HG03045 (cell line): ENCODE data around the gene PDE6A.

Source experiments
- ATAC-seq: cut with Tn5 transposase; IDR thresholded peaks from one replicate; pipeline ENCODE4 v1.9.1; 2021; ENCODE audit warnings: mild to moderate bottlenecking, moderate library complexity; ENCODE audit not compliant: unreplicated experiment

Gene PDE6A

GRCh38 chr5:149841851-149842793 is 102.5 kb downstream of the PDE6A start:
- ATAC-seq = no peak

- no peak for ATAC-seq
Observed at GRCh38 chr5:149840226-149840825, 104.3 kb downstream of the PDE6A start.

GRCh38 chr5:149839761-149840160 is 104.8 kb downstream of the PDE6A start:
- ATAC-seq = no peak

DNA sequence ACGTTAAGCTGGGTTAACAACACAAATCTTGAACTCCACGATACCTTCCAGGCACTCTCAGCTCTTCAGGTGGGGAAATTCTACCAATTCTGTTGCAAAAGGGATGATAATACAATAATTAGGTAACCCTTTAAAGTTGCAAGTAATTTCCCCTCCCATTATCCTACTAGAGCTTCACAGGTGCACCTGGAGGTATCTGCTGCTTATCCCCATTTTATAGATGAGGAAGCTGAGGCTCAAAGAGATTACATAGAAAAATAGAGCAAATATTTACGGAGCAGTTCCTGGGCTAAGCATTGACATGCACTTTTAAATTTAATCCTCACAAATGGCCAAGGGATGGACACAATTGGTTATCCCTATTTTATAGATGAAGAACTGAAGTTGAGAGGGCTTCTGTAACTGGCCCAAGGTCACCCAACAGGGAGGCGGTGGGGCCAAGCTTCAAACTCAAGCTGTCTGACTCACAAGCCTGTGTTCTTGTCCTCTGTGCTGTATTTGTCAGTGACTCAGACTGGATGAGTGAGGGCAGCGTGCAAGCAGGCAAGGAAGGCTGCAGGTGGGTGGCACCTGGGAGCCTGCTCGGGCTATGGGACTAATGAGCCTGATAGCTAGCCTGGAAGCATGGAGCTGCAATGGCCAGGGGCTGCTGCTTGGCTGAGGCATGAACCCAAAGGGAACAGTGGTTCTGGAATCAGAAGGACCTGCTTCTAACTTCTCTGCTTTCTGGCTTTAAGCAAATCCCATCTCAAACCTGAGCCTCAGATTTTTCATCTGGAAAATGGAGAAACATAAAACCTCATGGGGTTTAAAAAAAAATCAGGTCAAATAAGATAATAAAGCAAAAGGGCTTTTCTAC is 105.5 kb downstream of the PDE6A start:
- ATAC-seq = no peak

DNA sequence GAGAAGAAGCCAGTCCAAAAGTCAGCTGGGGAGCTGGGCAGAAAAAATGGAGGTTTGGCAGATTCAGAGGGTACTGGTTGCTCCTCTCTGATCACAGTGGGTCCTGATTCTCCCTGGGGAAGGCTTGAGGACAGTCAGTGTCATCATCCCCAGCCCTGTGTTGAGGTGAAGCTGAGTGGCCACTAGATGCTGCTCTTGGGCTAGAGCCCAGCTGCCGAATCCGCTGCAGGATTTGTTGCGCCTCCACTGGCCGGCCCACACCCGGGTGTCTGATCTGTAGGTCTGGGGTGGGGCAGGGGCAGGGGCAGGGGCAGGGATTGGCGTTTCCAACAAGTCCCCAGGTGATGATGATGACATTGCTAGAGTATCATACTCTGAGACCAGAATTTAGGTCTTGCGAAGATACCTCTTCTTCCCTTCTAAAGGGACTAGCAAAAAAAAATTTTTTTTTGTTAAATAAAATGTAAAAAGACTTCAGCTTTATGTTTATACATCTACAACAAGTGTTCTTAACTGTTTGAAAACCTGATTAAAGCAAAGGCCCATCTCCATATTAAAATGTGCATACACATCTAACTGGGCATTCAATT is 106.8 kb downstream of the PDE6A start:
- ATAC-seq = no peak

GRCh38 chr5:149836451-149837139 is 108.0 kb downstream of the PDE6A start:
- no peak for ATAC-seq

GRCh38 chr5:149834246-149834855 is 110.2 kb downstream of the PDE6A start:
- ATAC-seq = peak; percentile 41

- no peak for ATAC-seq
Observed at GRCh38 chr5:149833116-149833827, 111.3 kb downstream of the PDE6A start.

- no peak for ATAC-seq
Observed at GRCh38 chr5:149832636-149833035, 112.0 kb downstream of the PDE6A start.

DNA sequence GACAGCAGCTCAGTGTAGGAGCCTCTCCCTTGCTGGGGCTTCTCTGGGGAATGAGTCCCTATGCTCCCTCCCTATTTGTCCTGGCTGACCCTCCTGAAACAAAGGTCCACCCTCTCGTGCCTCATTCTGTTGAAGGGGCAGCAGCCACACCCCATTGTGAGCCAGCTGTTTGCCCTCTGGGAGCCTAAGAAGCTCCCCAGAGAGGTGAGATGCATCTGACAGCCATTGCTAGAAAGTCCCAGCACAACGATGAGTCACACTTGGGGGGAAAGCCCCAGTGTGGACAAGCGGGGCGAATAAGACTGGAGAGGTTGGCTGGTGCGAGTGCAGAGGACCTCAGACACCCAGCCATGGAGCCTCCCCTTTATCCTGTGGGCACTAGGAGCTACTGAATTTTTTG is 113.1 kb downstream of the PDE6A start:
- peak; percentile 71 for ATAC-seq

- no peak for ATAC-seq
Observed at GRCh38 chr5:149830579-149830978, 114.0 kb downstream of the PDE6A start.

DNA sequence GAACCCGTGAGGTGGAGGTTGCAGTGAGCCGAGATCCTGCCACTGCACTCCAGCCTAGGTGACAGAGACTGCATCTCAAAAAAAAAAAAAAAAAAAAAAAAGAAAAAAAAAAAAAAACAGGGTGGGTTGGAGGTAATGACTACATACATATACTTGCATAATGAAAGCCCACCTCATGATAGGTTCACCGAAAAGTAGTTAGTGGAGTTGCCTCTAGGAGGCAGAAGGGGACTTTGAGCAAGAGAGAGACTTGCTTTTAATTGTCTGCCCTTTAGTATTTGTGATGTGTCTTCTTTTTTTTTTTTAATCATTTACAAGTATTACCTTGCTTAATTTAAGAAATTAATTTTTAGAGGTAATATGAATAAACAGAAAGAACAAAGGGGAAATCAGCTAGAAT is 114.6 kb downstream of the PDE6A start:
- ATAC-seq = no peak

DNA sequence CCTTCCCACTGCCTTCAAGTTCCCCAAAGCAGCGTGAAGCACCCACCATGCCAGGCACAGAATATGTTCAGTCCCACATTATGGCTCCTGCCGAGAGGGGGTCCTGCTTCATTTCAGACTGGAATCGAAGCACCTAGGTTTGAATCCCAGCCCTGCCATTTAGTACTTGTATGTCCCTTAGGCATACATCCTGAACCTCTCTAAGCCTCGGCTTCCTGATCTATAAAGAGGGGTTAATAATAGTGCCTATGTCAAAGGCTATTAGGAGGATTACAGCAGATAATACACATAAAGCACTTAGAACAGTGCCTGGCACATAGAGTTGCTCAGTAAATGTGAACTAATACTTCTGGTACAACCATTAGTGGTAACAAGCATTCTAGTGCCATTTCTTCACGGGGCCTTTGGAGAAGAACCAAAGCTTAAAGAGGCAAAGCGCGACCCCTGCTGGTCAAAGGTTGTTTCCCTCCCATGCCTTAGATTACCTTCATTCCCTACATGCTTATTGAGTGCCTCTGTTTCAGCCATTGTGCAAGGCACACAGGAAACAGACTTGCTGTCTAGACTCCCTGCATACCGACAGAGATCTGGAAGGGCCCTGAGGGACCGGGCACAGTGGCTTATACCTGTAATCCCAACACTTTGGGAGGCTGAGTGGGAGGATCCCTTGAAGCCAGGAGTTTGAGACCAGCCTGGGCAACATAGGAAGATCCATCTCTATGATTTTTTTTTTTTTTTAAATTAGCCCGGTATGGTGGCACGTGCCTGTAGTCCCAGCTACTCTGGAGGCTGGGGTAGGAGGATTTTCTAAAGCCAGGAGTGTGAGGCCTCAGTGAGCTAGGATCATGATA is 116.2 kb downstream of the PDE6A start:
- no peak for ATAC-seq

- no peak for ATAC-seq
Observed at GRCh38 chr5:149827546-149827945, 117.0 kb downstream of the PDE6A start.

DNA sequence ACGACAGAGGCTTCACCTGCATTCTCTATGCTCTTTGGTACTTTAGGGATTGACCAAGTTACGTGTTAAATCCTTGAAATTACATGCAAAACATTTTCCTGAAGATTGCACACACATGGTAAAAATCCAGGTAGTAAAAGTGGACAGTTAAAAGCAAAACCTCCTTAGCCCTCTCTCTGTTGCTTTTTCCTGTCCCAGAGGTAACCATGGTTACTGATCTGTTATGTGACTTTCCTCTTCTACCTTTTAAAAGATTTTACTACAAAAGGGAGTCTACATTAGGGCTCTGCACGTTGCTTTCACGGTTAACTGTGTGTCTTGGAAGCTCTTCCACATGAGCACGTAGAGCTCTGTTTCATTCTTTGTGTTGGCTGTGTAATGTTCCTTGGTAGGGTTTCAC is 117.5 kb downstream of the PDE6A start:
- ATAC-seq = no peak

DNA sequence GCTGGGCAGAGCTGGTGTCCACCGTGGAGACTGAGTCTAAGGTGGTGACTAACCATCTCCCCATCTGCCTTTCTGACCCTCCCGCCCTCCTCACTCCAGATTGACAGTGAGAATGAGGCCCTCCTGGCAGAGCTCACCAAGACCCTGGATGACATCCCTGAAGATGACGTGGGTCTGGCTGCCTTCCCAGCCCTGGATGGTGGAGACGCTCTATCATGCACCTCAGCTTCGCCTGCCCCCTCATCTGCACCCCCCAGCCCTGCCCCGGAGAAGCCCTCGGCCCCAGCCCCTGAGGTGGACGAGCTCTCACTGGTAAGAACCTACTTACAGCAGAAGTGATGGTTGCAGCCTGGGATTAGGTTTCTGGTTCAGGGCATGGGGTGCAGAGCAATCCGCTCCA is 118.0 kb downstream of the PDE6A start:
- ATAC-seq = no peak

GRCh38 chr5:149824846-149825245 is 119.7 kb downstream of the PDE6A start:
- no peak for ATAC-seq

GRCh38 chr5:149824120-149824519 is 120.5 kb downstream of the PDE6A start:
- no peak for ATAC-seq
